ENCODE results near the gene SVOPL.

GRCh38 chr7:138739859-138740258, 38.7 kb upstream of the SVOPL start:
- no peak for TF ChIP-seq CTCF (IDR thresholded peaks at IDR 0.05 in 2 of 3, conservative IDR thresholded peaks at IDR 0.05 in 1 of 3; ENCODE audit: control insufficient read depth in 2 of 3, extremely low read depth in 1 of 3, insufficient read depth in 1 of 3, low read depth in 3 of 3, low read length in 3 of 3)
- no peak for TF ChIP-seq MTA2 (IDR thresholded peaks at IDR 0.05; ENCODE audit: low read depth)
- TF ChIP-seq POLR2A (IDR thresholded peaks at IDR 0.05; ENCODE audit: low read depth, low read length) = no peak
- no peak for TF ChIP-seq CHD2 (IDR thresholded peaks at IDR 0.05; ENCODE audit: borderline replicate concordance, low read depth, low read length)
- TF ChIP-seq ZNF274 (IDR thresholded peaks at IDR 0.05; ENCODE audit: insufficient read depth, insufficient read length) = no peak
- no peak for TF ChIP-seq RFX5 (IDR thresholded peaks at IDR 0.05; ENCODE audit: low read depth, low read length)
- no peak for TF ChIP-seq STAT1 (conservative IDR thresholded peaks at IDR 0.05)
